Caco-2 (cell line): ENCODE results near the gene VIPR2. TPM values are rescaled to one million over a fixed set of nuclear protein-coding genes. Genes with fewer than 3 reads are reported as not detected.
A peak's percentile ranks its signal among the peaks of the same experiment; 100 is the strongest.

Experiments used
- BruUV-seq: library from RNA; stranded (reverse); fragments of 400-500 nt; replicated peaks from 2 replicates; lab custom pipeline; 2021; lab: Mats Ljungman, UMichigan
- CTCF ChIA-PET: fragments of 300-600 bp; sonication (Branson Sonifier 250); formaldehyde crosslinking; loops from one replicate; lab custom pipeline; 2022; ENCODE audit warnings: antibody characterized with exemption; lab: Charles Lee
- POLR2A ChIA-PET: fragments of 300-600 bp; sonication (Branson Sonifier 250); formaldehyde crosslinking; loops from one replicate; lab custom pipeline; 2022; ENCODE audit warnings: antibody characterized with exemption; lab: Charles Lee
- DNase-seq, 2 experiments: peaks; one replicate each; pipeline versions ENCODE4 v3.0.0 to v3.0.0-alpha.2; 2020 to 2022
- H3K27me3 ChIP-seq: replicated peaks from 2 replicates; pipeline ENCODE4 v1.6.0; 2011; ENCODE audit warnings: low read length; ENCODE audit not compliant: control insufficient read depth, insufficient read depth
- H3K36me3 ChIP-seq: 2 replicates; pipeline ENCODE4 v1.5.1; 2011; ENCODE audit warnings: low read length; ENCODE audit not compliant: control insufficient read depth, insufficient read depth
- H3K4me1 ChIP-seq: fragments of 250-450 bp; sonication (Bioruptor Pico); 2 replicates; pipeline ENCODE4 v1.5.1; 2020; ENCODE audit warnings: mild to moderate bottlenecking
- H3K4me3 ChIP-seq: 2 replicates; pipeline ENCODE4 v1.5.1; 2011; ENCODE audit warnings: low read depth, mild to moderate bottlenecking, control low read depth, low read length
- H3K9me3 ChIP-seq: fragments of 250-450 bp; sonication (Bioruptor Pico); 2 replicates; pipeline ENCODE4 v1.5.1; 2020; ENCODE audit warnings: mild to moderate bottlenecking, moderate library complexity
- H3K27ac Mint-ChIP-seq: one replicate; pipeline ENCODE4 v1.8.0; 2022; ENCODE audit warnings: mixed read lengths; ENCODE audit not compliant: unreplicated experiment
- H3K27me3 Mint-ChIP-seq: one replicate; pipeline ENCODE4 v1.8.0; 2022; ENCODE audit warnings: mixed read lengths; ENCODE audit not compliant: insufficient read depth, unreplicated experiment
- H3K36me3 Mint-ChIP-seq: one replicate; pipeline ENCODE4 v1.8.0; 2022; ENCODE audit warnings: mild to moderate bottlenecking, mixed read lengths; ENCODE audit not compliant: insufficient read depth, unreplicated experiment
- H3K4me1 Mint-ChIP-seq: one replicate; pipeline ENCODE4 v1.8.0; 2022; ENCODE audit warnings: low read depth, mixed read lengths; ENCODE audit not compliant: unreplicated experiment
- H3K4me3 Mint-ChIP-seq: one replicate; pipeline ENCODE4 v1.8.0; 2022; ENCODE audit warnings: mild to moderate bottlenecking, moderate library complexity, mixed read lengths; ENCODE audit not compliant: unreplicated experiment
- H3K9me3 Mint-ChIP-seq: one replicate; pipeline ENCODE4 v1.8.0; 2022; ENCODE audit warnings: mixed read lengths; ENCODE audit not compliant: unreplicated experiment
- CTCF ChIP-seq, 2 experiments: fragments of 200-600 bp in 1 of 2; IDR thresholded peaks; 1 replicate in 1 of 2; 2 replicates in 1 of 2; pipeline versions ENCODE4 v1.5.1 to v1.8.0; 2011 to 2022; ENCODE audit warnings: antibody characterized with exemption in 1 of 2, control low read depth in 1 of 2, inconsistent platforms in 1 of 2, low read depth in 1 of 2, low read length in 1 of 2, mild to moderate bottlenecking in 1 of 2, moderate library complexity in 1 of 2; ENCODE audit not compliant: insufficient read depth in 1 of 2, severe bottlenecking in 1 of 2, unreplicated experiment in 1 of 2
- intact Hi-C: fragments of 100-400 bp; cut with micrococcal nuclease; formaldehyde crosslinking; loops from one replicate; pipeline ENCODE4 v1.10.0; 2022; ENCODE audit not compliant: unreplicated experiment
- total RNA-seq: library from RNA; stranded (reverse); gene quantifications from 2 replicates; pipeline ENCODE4 v1.2.3, GENCODE V29; 2022

VIPR2 gene
- total RNA-seq, 1 experiment from 2014 or later, result not detected

- H3K4me3 Mint-ChIP-seq, result no peak overlapping the region
- no peak for DNase-seq
- Histone ChIP-seq H3K36me3 (no peaks in the 10 kb centered on the region), H3K9me3 (no peaks in the 10 kb centered on the region), H3K27me3 (no peaks in the 10 kb centered on the region; the same call in 1 of the 2 replicates), H3K4me3 (no peak overlapping the region), H3K4me1 (no peaks in the 10 kb centered on the region)
- H3K27me3 Mint-ChIP-seq, result peaks cover 4% of the 10 kb centered on the region
- intact Hi-C loops, result no loop called here
- CTCF ChIA-PET, result no interaction called here
- no peak for TF ChIP-seq CTCF (IDR thresholded peaks at IDR 0.05; ENCODE audit: insufficient read depth in 1 of 2, low read depth in 1 of 2, low read length in 1 of 2, severe bottlenecking in 1 of 2, unreplicated experiment in 1 of 2)
- no peaks in the 10 kb centered on the region for H3K36me3 Mint-ChIP-seq
- no peaks in the 10 kb centered on the region for H3K9me3 Mint-ChIP-seq
- POLR2A ChIA-PET, result no interaction called here
- H3K27ac Mint-ChIP-seq, result no peak overlapping the region
- no peaks in the 10 kb centered on the region for H3K4me1 Mint-ChIP-seq
- no TSS peak for BruUV-seq
These were observed 31.6 kb downstream of the VIPR2 start for GRCh38 chr7:159113056-159113455.

- Histone ChIP-seq H3K36me3 (no peaks in the 10 kb centered on the region), H3K4me3 (no peak overlapping the region), H3K4me1 (no peaks in the 10 kb centered on the region), H3K9me3 (no peaks in the 10 kb centered on the region), H3K27me3 (no peaks in the 10 kb centered on the region; the same call in 1 of the 2 replicates)
- BruUV-seq, result no TSS peak
- H3K36me3 Mint-ChIP-seq, result no peaks in the 10 kb centered on the region
- no peak overlapping the region for H3K4me3 Mint-ChIP-seq
- no peaks in the 10 kb centered on the region for H3K4me1 Mint-ChIP-seq
- H3K27me3 Mint-ChIP-seq, result peaks cover 4% of the 10 kb centered on the region
- CTCF ChIA-PET, result no interaction called here
- intact Hi-C loops, result no loop called here
- no peaks in the 10 kb centered on the region for H3K9me3 Mint-ChIP-seq
- TF ChIP-seq CTCF (IDR thresholded peaks at IDR 0.05; ENCODE audit: insufficient read depth in 1 of 2, low read depth in 1 of 2, low read length in 1 of 2, severe bottlenecking in 1 of 2, unreplicated experiment in 1 of 2), result no peak
- peak in 1 of 2 experiments; percentile 28 for DNase-seq
- POLR2A ChIA-PET, result no interaction called here
- no peak overlapping the region for H3K27ac Mint-ChIP-seq
These were observed 32.3 kb downstream of the VIPR2 start for GRCh38 chr7:159112136-159113011.

GRCh38 chr7:159109653-159110035 lies 35.0 kb downstream of the VIPR2 start:
- Mint-ChIP-seq H3K27me3 (peaks cover 4% of the 10 kb centered on the region), H3K36me3 (no peaks in the 10 kb centered on the region), H3K27ac (no peak overlapping the region), H3K4me3 (no peak overlapping the region), H3K9me3 (no peaks in the 10 kb centered on the region), H3K4me1 (peaks cover 7% of the 10 kb centered on the region)
- intact Hi-C loops, result no loop called here
- POLR2A ChIA-PET, result no interaction called here
- Histone ChIP-seq H3K27me3 (no peaks in the 10 kb centered on the region; the same call in 1 of the 2 replicates), H3K36me3 (no peaks in the 10 kb centered on the region), H3K4me3 (no peak overlapping the region), H3K9me3 (no peaks in the 10 kb centered on the region), H3K4me1 (no peaks in the 10 kb centered on the region)
- no peak for TF ChIP-seq CTCF (IDR thresholded peaks at IDR 0.05; ENCODE audit: insufficient read depth in 1 of 2, low read depth in 1 of 2, low read length in 1 of 2, severe bottlenecking in 1 of 2, unreplicated experiment in 1 of 2)
- no peak for DNase-seq
- CTCF ChIA-PET, result no interaction called here
- no TSS peak for BruUV-seq
